Right atrium auricular region (tissue), 2 donors: Measurements from ENCODE around the gene SETX. TPM values are rescaled to one million over a fixed set of nuclear protein-coding genes. Genes with fewer than 3 reads are reported as not detected.

Experiments used
- DNase-seq: peaks from one replicate; pipeline ENCODE4 v3.0.0-alpha.2; 2019; ENCODE audit warnings: low spot score
- H3K27ac ChIP-seq, 2 donors: fragments of 200-600 bp; sonication (generic); 1 replicate in 1 of 2; 2 replicates in 1 of 2; pipeline ENCODE4 v1.5.1; 2016 to 2019
- H3K27me3 ChIP-seq, 2 donors: fragments of 200-600 bp; sonication (generic); one replicate each; pipeline versions ENCODE4 v1.5.1 to v1.6.0; 2017 to 2019
- H3K36me3 ChIP-seq: fragments of 200-600 bp; sonication (generic); one replicate; pipeline ENCODE4 v1.5.1; 2016
- H3K4me1 ChIP-seq, 2 donors: fragments of 200-600 bp; sonication (generic); one replicate each; pipeline versions ENCODE4 v1.5.1 to v1.6.0; 2017 to 2019
- H3K4me3 ChIP-seq, 2 donors: fragments of 200-600 bp; sonication (generic); 1 replicate in 1 of 2; 2 replicates in 1 of 2; pipeline ENCODE4 v1.5.1; 2017 to 2019; ENCODE audit warnings: mild to moderate bottlenecking in 1 of 2, moderate library complexity in 1 of 2
- H3K9me3 ChIP-seq, 2 donors: fragments of 200-600 bp; sonication (generic); one replicate each; pipeline ENCODE4 v1.5.1; 2019
- total RNA-seq, 2 donors: library from RNA; depleted of rRNA; stranded (reverse); fragments of >200 nt; gene quantifications; one replicate each; pipeline ENCODE4 v1.1.0, GENCODE V29; 2016
- TF ChIP-seq, protein P1 (sequence below), 2 donors: fragments of 200-600 bp; sonication (generic); IDR thresholded peaks; one replicate each; pipeline ENCODE4 v1.5.1; 2019; ENCODE audit warnings: antibody characterized with exemption in 2 of 2

SETX gene
- total RNA-seq, 2 donors from 2014 or later: 32.3 to 33.9 TPM

DNA sequence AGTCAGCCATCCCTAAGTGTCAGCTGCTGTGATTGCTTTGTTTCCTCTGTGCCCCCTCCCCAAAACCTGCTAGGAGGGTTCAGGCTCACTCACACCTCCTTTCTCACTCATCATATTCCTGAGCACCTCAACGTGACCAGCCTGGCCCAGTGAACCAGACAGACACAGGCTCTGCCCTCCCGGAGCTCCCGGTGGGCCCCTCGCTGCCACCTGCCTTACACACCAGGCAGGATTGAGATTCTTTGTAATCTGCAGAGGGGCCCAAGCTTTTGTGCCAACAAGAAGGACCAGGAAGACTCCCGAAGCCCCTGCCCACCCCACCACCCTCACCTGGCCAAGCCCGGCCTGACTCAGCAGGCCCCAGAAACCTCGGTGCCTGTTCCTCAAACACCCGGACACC lies 105.1 kb downstream of the SETX start:
- H3K4me1 ChIP-seq: no peaks in the 10 kb centered on the region
- H3K27me3 ChIP-seq: no peaks in the 10 kb centered on the region
- TF ChIP-seq, protein P1, sequence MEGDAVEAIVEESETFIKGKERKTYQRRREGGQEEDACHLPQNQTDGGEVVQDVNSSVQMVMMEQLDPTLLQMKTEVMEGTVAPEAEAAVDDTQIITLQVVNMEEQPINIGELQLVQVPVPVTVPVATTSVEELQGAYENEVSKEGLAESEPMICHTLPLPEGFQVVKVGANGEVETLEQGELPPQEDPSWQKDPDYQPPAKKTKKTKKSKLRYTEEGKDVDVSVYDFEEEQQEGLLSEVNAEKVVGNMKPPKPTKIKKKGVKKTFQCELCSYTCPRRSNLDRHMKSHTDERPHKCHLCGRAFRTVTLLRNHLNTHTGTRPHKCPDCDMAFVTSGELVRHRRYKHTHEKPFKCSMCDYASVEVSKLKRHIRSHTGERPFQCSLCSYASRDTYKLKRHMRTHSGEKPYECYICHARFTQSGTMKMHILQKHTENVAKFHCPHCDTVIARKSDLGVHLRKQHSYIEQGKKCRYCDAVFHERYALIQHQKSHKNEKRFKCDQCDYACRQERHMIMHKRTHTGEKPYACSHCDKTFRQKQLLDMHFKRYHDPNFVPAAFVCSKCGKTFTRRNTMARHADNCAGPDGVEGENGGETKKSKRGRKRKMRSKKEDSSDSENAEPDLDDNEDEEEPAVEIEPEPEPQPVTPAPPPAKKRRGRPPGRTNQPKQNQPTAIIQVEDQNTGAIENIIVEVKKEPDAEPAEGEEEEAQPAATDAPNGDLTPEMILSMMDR (IDR thresholded peaks at IDR 0.05): no peak
- no peaks in the 10 kb centered on the region for H3K9me3 ChIP-seq
- no peak for DNase-seq
- H3K36me3 ChIP-seq: no peaks in the 10 kb centered on the region
- no peak overlapping the region for H3K4me3 ChIP-seq
- H3K27ac ChIP-seq: no peak overlapping the region

DNA sequence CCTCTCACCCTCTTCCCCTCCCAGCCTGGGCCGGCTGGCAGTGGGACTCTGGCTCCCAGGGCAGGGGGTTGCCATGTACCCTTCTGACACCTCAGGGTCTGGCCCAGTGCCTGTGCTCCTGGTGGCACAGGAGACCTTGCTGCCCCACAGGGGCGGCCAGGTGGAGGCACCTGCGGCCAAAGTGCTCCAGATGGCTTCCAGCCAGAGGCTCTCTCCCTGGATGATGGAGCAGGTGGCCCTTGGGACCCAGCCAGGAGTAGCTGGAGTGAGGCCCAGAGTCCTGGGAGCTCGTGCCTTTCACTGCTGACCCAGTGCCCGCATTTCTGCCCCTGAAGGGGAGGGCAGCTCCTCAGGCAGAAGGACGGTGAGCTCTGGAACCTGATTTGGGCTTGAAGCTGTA lies 105.7 kb downstream of the SETX start:
- no peak overlapping the region for H3K27ac ChIP-seq
- no peaks in the 10 kb centered on the region for H3K9me3 ChIP-seq
- H3K4me1 ChIP-seq: no peaks in the 10 kb centered on the region
- H3K4me3 ChIP-seq: no peak overlapping the region
- H3K27me3 ChIP-seq: no peaks in the 10 kb centered on the region
- no peak for DNase-seq
- H3K36me3 ChIP-seq: no peaks in the 10 kb centered on the region
- TF ChIP-seq, protein P1 (IDR thresholded peaks at IDR 0.05): no peak

DNA sequence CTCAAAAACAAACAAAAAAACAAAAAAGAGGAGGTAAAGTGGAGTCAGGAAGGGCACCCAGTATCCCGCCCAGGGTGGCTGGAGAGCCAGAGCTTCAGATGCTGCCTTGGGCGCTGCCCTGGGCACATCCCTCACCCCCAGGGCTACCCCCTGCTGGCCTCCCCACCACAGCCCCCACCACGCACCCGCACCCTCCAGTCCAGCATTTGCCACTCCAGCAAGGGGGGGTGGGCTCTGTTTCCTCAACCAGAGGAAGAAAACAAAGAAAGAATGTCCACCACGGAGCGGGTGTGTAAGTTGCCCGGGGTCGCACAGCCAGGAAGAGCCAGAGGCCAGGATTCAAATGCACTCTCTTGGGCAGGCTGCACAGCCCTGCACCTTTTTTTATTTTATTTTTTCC lies 106.8 kb downstream of the SETX start:
- no peak for DNase-seq
- no peaks in the 10 kb centered on the region for H3K9me3 ChIP-seq
- no peaks in the 10 kb centered on the region for H3K27me3 ChIP-seq
- peaks cover 0 to under 1% of the 10 kb centered on the region in 2 donors for H3K4me1 ChIP-seq
- H3K4me3 ChIP-seq: no peak overlapping the region
- H3K27ac ChIP-seq: no peak overlapping the region
- TF ChIP-seq, protein P1 (IDR thresholded peaks at IDR 0.05): no peak
- H3K36me3 ChIP-seq: no peaks in the 10 kb centered on the region

DNA sequence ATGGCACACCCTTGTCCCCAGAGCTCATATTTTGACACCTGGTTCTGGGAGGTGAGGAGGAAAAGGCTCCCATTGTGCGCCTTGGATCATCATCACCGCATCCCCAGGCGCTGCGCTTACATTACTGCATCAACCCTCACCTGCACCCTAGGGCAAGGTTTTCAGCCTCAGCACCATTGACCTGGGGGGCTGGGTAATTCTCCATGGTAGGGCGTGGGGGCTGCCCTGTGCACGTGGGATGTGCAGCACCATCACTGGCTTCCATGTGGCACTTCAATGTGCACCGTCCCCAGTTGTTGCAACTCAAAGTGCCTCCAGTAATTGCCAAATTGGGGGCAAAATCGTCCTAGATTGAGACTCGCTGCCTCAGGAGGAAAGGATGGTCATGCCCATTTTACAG lies 109.3 kb downstream of the SETX start:
- Histone ChIP-seq H3K36me3 (no peaks in the 10 kb centered on the region), H3K9me3 (no peaks in the 10 kb centered on the region), H3K27ac (no peak overlapping the region), H3K27me3 (no peaks in the 10 kb centered on the region), H3K4me3 (no peak overlapping the region), H3K4me1 (peaks cover 0 to 16% of the 10 kb centered on the region in 2 donors)
- DNase-seq: no peak
- TF ChIP-seq, protein P1 (IDR thresholded peaks at IDR 0.05): no peak

DNA sequence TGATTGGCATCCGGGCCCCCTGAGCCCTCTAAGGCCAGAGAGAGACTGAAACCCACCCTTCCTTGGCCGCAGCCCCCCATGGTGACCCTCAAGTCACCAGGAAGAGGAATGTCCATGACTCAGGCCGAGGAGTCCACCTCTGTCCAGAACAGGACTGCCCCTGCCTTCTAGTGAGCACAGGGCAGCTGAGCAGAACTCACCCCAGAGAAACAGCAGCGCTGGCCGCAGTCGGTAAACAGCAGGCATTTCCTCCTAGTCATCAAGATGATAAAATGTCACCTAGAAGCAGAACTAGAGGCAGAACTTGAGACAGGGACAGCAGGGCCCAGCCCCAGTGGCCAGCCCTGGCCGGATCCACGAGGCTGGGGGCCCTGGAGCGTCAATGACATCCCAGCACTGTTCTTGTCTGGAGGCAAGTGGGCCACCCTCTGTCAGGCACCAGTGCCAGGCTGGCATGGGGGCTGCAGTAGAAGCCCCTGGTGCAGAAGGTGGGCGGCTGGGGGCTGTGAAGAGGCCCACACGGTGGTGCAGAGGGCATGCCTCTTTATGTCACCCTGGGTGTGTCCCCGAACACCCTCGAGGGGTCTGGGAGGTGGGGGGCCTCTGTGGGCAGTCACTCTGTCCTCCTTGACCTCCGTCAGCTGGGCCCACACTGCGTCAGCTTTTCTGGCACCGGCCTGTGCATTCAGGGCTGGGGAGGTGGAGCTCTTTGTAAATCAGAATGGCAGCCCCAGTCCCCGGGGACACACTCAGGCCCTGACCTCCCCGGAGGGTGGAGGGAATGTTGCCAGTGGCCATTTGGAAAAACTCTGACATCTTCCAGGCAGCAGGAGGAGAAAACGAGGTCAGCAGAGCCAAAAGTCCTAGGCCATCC lies 110.0 kb downstream of the SETX start:
- H3K27me3 ChIP-seq: no peaks in the 10 kb centered on the region
- peak overlapping the region in 1 of 2 donors; percentile 16 for H3K27ac ChIP-seq
- H3K9me3 ChIP-seq: no peaks in the 10 kb centered on the region
- H3K36me3 ChIP-seq: no peaks in the 10 kb centered on the region
- DNase-seq: no peak
- TF ChIP-seq, protein P1 (IDR thresholded peaks at IDR 0.05): no peak
- no peak overlapping the region for H3K4me3 ChIP-seq
- H3K4me1 ChIP-seq: peaks cover 0 to 18% of the 10 kb centered on the region in 2 donors
